G401.6 (cell line): ENCODE data around the gene SUV39H2.
A peak's percentile ranks its signal among the peaks of the same experiment; 100 is the strongest.
"Not testable (repeated sequence)": the region's sequence is repeated elsewhere in the genome, so short reads cannot be mapped to it uniquely, and the experiment has no call there.

ENCODE experiments used
- FAIRE-seq: peaks from 2 replicates; lab custom pipeline; 2012; peaks lifted over from hg19 to GRCh38; lab: Jason Lieb, UNC

SUV39H2 gene, protein sequence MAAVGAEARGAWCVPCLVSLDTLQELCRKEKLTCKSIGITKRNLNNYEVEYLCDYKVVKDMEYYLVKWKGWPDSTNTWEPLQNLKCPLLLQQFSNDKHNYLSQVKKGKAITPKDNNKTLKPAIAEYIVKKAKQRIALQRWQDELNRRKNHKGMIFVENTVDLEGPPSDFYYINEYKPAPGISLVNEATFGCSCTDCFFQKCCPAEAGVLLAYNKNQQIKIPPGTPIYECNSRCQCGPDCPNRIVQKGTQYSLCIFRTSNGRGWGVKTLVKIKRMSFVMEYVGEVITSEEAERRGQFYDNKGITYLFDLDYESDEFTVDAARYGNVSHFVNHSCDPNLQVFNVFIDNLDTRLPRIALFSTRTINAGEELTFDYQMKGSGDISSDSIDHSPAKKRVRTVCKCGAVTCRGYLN

DNA sequence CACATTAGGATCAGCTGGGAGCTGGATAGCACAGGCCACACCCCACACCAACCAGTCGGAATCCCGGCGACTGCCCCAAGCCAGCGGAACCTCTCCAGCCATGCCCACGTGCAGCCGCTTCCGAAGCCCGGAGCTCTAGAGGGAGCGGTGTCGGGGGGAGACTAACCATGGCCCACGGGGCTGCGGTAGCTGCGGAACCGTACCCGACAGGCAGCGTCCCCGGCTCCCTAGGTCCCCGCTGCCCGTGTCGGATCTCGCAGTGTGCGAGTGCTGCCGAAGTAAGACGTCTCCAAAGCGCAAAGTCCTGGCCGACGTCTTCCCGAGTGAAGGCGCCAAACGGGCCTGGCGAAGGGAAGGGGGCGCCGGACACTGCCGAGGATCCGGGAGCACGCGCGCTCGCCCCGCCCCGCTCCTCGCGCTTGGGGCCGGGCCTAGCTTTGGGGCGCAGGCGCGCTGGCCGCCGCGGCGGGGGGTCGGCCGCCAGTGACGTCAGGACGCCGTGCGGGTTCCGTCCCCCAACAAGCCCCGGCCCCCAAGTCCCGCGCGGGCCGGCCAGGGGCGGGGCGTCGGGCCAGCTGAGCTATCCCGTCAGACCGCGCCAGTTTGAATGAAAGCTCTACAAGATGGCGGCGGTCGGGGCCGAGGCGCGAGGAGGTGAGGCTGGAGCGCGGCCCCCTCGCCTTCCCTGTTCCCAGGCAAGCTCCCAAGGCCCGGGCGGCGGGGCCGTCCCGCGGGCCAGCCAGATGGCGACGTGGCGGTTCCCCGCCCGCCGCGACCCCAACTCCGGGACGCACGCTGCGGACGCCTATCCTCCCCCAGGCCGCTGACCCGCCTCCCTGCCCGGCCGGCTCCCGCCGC lies at the start of gene SUV39H2:
Gene SUV39H2, plus strand, starts transcription at position 601 of the 858 bp plus-strand sequence. Its CDS starts 23 bp downstream, at position 624.
- FAIRE-seq = no peak

DNA sequence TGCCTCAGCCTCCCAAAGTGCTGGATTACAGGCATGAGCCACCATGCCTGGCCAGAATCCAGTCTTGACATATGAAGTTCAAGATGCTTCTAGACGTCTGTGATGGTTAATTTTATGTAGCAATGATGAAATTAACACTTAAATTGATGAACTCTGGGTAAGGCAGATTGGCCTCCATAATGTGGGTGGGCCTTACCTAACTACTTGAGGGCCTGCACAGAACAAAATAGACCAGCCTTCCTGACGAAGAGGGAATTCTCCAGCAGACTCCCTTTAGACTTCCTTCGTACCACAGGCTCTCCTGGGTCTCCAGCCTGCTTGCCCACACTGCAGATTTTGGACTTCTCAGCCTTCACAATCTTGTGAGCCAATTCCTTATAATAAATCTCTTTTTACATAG lies 45.6 kb upstream of the SUV39H2 start:
- no peak for FAIRE-seq

DNA sequence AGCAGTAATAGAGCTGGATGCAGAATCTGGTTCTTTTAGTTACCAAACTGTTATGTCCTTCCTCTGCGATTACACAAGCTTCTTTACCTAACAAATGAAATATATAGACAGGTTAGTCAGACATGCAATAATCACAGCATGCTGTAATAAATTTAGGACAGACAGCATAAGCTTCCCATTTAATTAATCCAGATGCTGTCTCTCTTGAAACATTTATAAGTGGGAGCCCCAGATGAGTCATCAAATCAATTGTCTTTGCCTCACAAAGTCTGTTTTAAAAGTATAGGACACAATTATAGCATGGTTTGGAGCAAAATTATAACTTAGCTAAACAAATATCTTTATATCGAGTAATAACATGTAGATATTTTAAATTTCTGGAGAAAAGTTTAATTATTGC lies 42.5 kb upstream of the SUV39H2 start:
- FAIRE-seq = no peak

DNA sequence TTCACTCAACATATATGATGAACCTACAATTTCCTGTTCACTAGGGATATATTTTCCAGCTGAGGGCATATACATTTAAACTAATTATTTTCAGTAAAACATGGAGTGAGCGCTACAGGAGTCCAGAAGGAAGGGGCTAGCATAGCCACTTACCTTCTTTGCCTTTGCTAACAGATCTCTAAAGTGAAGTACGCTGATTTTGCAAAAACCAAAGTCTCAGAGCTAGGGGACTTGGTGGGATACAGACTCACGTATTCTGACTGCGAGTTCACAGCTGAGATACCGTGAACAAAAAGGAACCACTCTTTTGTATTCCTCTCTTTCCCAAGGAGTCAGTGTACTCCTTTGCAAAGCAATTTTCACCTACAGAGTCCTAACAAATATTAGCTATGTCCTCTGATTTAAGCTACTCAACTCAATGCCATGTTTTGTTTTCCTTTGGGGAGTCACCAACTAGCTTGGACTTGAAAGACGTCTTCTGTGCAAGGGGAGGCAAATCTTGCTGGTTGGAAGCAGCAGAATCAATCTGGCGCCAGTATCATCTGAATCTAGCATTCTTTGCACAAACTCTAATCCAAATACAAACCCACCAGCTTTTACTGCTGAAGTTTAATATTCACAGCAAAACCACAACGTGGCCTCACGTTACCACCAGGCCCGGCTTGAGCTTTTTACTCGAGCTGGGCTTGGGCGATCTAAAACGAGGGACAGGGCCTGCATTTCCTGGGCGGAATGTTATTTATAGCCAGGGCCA lies 41.5 kb upstream of the SUV39H2 start:
- FAIRE-seq = no peak

DNA sequence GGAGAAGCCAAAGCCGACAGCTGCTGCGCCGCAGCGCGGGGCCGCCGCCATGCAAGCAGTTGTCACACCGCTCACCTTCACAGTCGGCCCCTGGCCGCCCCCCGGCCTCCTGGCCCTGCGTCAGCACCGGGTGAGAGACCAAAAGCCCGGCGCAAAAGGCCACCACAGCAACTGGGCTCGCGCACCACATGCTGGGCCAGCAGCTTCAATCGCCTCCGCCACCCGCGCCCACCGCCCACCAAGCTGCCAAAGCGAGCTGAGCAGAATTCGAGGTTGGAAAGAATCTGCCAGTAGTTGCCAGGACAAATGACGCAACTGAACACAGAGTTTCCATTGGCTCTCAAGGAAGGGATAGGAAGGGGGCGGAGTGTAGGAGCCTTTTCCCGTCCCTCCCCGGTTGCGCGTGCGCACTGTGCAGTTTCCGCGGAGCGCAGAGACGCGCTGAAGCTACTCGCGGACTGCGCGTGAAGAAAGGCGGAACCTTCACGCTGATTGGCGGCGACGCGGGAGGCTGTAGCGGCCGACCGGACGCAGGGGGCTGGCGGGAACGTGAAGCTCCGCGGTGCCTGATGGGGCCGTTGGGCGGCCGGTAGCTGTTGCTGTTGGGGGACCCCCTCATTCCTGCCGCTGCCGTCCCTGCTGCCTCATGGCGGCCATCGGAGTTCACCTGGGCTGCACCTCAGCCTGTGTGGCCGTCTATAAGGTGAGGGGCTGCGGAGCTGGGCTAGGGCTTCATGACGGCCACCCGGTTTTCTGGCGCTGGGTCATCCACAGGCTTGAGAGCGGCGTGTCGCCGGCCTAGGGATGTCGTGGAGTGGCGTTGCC lies 40.7 kb upstream of the SUV39H2 start, which contains the start of the genes CDNF, HSPA14 and MSANTD7:
Gene CDNF, minus strand, starts transcription at position 281 of the 825 bp plus-strand sequence. Its CDS starts 91 bp downstream, at position 190.
Gene HSPA14, plus strand, starts transcription at position 550 of the 825 bp plus-strand sequence. Its CDS starts 97 bp downstream, at position 647.
Gene MSANTD7, plus strand, starts transcription at position 550 of the 825 bp plus-strand sequence. CDS start 3,979 bp downstream, outside the sequence.
- peak; percentile 97 for FAIRE-seq

DNA sequence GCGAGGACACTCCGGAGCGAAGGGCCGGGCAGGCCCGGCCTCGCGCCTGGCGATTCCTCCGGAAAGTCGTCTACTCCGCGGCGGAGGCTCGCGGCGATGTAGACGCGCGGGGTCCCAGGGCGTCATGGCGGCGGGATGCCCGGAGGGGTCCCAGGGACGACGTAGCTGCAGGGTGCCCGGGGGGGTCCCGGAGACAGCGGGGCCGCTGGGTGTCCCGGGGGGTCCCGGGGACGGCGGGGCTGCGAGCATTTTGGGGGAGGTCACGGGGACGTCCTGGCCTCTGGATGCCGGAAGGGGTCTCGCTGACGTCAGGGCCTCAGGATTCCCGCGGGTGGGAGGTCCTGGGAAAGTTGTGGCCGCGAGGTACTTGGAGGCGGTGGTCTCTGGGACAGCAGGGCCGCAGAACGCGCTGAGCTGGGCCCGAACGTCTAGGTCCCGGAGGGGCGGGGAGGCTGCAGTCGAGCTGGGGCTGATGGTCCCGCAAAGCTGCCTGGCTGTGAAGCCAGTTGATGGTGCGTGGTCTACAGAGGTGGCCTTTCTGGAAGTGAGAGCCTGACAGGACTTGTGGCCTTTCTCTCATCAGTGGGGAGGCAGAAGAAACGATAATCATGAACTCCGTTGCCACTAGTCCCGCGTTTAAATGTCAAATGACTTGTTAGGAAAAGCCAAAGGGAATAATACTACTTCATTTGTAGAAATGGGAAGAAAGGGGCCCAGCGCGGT lies 39.9 kb upstream of the SUV39H2 start:
- FAIRE-seq = no peak

DNA sequence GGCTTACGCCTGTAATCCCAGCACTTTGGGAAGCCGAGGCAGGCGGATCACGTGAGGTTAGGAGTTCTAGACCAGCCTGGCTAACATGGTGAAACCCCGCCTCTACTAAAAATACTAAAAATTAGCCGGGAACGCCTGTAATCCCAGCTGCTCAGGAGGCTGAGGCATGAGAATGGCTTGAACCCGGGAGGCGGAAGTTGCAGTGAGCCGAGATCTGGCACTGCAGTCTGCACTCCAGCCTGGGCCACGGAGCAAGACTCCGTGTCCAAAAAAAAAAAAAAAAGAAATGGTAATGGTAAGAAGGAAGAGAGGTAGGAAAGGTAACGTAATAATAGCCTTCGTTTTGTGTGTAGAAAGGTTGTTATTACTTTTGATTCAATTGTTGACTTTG lies 39.4 kb upstream of the SUV39H2 start:
- no peak for FAIRE-seq

DNA sequence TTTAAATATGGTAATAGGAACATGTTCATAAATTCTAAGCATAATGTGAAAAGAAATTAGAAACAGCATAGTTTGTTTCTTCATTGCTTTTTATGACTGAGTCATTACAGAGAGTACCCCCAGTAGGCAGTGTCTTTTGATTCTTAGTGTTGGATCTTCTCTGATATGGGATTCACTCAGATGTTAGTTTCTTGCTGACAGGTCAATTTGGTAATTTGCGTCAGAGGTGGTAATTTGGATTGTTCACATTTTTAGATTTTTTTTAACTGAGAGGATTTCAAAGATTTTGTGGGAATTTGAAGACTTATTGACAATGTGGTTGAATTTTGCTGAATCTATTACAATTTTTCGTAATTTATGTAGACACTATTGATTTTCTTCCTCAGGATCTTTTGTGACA lies 38.5 kb upstream of the SUV39H2 start:
- no peak for FAIRE-seq

DNA sequence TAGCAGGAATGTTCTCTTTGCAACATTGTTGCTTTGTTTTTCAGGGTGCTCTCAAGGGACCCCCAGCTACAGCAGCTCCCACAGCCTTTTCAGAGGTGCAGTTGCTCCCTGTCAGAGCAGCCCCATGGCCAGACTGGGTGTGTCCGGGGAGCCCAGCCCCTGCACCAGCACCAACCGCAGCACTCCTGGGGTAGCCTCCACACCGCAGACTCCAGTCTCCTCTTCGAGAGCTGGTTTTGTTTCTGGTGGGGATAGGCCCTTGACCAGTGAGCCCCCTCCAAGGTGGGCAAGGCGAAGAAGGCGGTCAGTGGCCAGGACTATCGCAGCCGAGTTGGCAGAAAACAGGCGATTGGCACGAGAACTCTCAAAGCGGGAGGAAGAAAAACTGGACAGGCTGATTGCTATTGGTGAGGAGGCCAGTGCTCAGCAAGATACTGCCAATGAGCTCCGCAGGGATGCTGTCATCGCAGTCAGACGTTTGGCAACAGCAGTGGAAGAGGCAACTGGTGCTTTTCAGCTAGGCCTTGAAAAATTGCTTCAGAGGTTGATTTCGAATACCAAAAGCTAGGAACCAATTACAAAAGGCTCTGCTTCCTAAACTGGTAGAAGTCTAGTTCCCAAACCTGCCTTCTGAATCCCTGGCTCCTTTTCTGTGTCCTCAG lies 35.2 kb upstream of the SUV39H2 start:
- no peak for FAIRE-seq

DNA sequence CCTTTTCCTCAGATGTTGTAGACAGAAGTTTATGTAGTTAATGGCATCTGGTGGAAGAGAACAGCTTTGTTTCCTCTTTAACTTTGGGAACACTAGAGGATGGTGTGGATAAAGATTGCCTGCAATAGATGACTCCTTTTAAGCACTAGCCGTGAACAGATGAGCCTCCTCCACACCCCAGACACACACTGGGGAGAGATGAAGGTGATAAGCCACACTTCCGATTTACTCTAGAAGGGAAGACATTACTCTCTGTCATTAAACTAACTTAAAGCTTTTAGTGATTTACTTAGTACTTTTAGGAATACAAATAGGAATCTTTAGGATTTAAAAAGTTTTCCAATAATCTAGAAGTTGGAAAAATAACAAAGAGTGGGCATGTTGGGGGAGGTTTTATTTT lies 33.7 kb upstream of the SUV39H2 start:
- no peak for FAIRE-seq

DNA sequence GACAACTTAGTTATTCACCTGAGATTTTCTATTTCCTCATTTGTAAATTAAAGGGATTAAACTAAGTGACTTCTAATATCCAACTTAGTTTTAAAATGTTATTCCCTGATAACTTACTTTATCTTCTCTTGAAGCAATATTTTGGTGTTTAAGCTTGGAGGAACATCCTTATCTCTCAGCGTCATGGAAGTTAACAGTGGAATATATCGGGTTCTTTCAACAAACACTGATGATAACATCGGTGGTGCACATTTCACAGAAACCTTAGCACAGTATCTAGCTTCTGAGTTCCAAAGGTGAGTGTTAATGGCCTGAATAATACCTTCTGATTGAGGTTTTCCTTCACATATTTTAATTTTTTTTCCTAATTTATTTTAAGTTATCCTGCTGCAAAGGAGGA lies 26.4 kb upstream of the SUV39H2 start:
- no peak for FAIRE-seq

DNA sequence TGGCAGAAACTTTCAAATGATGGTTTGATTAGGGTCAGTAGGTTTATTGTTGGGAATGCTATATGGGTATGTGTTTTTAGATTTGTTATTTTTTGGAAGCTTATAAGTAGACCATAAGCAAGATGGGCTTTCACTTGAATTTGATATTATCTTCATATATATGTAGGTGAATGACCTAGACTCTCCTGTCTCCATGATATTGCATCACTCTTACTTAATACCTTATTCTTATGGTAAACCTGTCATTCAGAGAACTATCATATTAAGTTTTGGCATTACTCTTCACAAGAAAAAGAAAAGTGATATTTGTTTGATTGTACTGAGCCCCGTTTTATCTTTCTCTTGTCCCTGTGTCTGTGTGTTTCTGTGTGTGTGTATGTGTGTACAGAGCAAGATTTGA lies 23.2 kb upstream of the SUV39H2 start:
- FAIRE-seq = no peak

DNA sequence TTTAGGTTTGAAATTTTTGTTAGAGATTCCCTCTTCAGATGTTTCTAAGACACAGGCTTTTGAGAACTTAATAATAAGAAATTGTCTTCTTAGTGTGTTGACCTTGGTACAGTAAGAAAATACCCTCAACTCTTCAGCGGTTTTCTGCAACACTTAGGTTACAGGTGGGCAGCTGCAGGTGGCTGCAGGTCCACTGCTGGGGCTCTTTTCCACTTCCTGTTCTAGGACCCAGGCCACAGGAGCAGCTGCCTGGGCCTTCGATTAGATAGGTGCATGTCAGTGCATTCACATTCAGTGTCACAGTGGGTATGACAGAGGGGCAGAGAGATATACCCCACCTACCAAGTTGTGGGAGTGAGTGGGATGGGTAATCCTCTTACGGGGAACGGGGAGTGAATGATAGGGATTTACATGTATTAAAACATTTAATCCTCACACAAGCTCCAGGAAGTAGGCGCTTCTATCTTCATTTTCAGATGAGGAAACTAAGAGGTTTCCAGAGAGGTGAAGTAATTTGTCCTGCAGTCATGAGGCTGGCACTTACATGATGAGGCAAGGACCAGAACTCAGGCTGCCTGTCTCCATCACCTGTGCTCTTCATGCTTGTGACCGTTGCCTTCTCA lies 20.2 kb upstream of the SUV39H2 start:
- no peak for FAIRE-seq

DNA sequence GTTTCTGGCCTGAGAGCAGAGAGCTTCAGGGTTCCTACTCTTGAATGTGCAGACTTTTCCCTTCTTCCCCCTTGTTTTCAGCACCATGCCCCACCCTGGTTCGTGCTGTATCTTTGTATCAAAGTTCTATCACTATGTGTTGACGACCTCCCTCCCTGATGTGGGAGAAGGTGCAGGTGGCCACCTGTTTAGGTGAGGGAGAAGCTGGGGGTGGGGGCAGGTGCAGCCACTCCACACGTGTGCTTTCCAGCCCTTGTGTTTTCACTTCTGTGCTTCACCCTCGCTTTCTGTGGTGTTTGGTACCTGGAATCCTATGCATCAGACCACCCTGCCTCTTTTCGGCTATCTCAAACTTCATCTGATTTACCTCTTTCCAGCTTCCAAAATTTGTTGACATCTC lies 19.6 kb upstream of the SUV39H2 start:
- FAIRE-seq = no peak

DNA sequence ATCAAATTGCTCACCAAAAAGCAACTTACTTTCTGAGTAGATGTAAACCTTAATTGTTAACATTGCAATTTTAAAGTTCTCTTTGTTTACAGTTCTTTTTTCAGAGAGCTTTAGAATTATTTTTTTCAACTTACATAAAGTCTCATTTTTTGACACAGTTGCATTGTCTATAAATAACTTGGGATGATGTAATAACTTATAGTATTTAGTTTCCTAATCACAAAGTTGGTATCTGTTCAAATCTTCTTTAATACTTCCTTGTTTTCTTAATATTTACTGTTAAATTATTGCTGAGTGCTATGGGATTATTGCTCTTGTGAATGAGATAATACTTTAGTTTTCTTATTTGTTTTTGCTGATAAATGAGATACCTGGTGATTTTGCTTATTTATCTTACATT lies 18.9 kb upstream of the SUV39H2 start:
- peak; percentile 21 for FAIRE-seq

DNA sequence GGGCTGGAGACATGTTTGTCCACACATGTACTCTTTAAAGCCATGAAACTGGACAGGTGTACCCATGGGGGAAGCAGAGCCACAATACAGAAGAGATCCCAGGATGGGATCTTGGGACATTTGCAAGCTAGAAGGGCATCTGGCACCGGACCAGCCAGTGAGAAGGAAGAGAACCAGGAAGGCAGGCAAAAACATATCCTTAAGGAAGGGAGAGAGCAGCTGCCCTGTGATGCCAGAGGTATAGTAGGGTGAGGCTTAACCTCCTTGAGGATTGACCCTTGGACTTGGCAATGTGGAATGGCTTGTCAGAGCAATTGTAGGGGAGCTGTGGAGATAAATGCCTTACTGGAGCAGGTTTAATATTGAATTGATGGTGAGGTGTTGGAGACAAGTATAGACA lies 17.9 kb upstream of the SUV39H2 start:
- FAIRE-seq = no peak

DNA sequence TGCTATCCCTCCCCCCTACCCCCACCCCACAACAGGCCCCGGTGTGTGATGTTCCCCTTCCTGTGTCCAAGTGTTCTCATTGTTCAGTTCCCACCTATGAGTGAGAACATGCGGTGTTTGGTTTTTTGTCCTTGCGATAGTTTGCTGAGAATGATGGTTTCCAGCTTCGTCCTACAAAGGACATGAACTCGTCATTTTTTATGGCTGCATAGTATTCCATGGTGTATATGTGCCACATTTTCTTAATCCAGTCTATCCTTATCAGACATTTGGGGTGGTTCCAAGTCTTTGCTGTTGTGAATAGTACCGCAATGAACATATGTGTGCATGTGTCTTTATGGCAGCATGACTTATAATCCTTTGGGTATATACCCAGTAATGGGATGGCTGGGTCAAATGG lies 14.2 kb upstream of the SUV39H2 start:
- FAIRE-seq = not testable (repeated sequence)

DNA sequence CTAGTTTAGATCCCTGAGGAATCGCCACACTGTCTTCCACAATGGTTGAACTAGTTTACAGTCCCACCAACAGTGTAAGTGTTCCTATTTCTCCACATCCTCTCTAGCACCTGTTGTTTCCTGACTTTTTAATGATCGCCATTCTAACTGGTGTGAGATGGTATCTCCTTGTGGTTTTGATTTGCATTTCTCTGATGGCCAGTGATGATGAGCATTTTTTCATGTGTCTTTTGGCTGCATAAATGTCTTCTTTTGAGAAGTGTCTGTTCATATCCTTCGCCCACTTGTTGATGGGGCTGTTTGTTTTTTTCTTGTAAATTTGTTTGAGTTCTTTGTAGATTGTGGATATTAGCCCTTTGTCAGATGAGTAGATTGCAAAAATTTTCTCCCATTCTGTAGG lies 13.8 kb upstream of the SUV39H2 start:
- FAIRE-seq = not testable (repeated sequence)

DNA sequence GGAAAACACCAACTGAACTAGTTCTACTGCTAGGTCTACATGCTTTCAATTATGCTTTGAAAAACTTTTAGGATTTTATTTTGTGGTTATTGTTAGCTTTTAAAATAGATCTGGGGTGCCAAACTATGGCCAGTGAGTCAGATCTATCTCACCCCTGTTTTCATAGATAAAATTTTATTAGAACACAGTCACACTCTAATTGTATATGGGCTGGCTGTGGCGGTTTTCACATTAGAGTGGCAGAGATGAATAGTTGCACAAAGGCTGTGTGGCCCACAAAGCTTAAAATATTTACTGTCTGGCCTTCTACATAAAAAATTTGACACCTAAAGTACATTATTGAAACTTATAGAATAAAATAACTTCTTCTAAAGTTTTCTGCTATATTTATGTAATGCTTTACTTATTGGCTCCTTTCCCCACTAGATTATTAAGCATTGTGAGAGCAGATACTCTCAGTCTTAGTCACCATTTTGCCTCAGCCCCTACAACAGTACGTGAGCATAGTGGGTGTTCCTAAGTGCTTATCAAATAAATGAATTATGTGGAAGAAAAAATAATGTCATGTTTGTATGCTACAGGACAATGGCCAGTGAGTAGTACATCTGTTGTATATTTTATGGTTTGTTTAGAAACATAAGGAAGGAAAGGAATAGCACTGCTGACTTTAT lies 5.4 kb upstream of the SUV39H2 start:
- no peak for FAIRE-seq
